ENCODE results near the gene NAP1L4. TPM values are rescaled to one million over a fixed set of nuclear protein-coding genes. Genes with fewer than 3 reads are reported as not detected.

NAP1L4 gene
- total and polyA plus RNA-seq, 2 of the 8 experiments (the other 6 are each of a cell fraction or from before 2014, with no cell fraction given): 75.8 to 194 TPM

DNA sequence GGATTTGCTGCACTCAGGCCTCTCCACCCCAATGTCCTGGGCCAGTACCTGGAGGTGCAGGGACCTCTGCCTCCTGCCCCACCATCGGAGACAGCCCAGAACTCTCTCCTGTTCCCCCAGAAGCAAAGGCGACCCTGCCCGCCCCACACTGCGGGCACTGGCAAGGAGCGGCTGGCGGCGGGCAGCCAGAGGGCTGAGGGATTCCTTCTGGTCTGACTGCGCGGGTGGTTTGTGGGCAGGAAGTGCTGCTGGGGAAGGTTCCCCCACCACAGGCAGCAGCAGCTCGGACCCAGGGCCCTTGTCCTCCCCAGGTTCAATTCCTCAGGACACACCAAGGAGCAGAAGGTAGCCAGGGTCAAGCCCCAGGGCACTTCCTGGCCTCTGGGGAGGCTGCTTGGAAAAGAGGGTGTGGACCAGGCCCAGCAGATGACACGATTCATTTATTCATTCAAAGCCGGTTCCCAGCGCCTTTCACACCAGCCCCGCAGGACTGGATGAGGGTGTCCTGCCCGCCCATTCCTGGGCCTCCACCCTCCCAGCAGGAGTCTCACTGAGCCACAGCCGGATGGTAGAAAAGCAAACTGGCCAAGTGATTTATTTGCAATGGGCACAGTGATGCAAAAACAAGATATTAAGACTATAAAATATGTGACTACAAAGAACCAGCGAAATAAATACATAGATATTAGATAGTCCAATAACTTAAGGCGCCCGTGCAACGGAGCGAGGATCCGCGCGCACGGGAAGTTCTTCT is 64.1 kb downstream of the NAP1L4 start:
- 34% methylated on average over 25 of the region's 25 CpGs; no CpG with 5 or more reads in 1 of the 2 experiments for WGBS, 2 experiments (ENCODE audit: extremely low coverage in 1 of 2, insufficient coverage in 1 of 2, insufficient read length in 1 of 2, insufficient replicate concordance in 2 of 2, low coverage in 1 of 2, low lambda C conversion rate in 2 of 2, missing lambda C conversion rate in 1 of 2)
- Histone ChIP-seq H2AFZ (ENCODE audit: low read length) (no peak overlapping the region), H3K27ac (ENCODE audit: low read depth, low read length) (no peak overlapping the region), H3K36me3 (ENCODE audit: control insufficient read depth in 2 of 4, insufficient read depth in 4 of 4, low read length in 3 of 4) (no peaks in the 10 kb centered on the region), H4K8ac (ENCODE audit: extremely low read depth, insufficient read depth, low read length) (peak overlapping the region; percentile 38; the same call in 1 of the 2 replicates), H3K4me3 (ENCODE audit: extremely low read depth in 1 of 4, insufficient read depth in 2 of 4, low read depth in 3 of 4, low read length in 4 of 4) (peak overlapping the region; percentile 39 to 61 (median 48)), H3K27me3 (replicated peaks in 1 of 4; ENCODE audit: control insufficient read depth in 3 of 4, extremely low read depth in 1 of 4, insufficient read depth in 3 of 4, low read length in 3 of 4) (peaks cover 25 to 42% (median 37%) of the 10 kb centered on the region in 4 experiments), H4K20me1 (replicated peaks in 1 of 2; ENCODE audit: control insufficient read depth in 1 of 2, insufficient read depth in 2 of 2, low read length in 2 of 2) (peaks cover 4 to 9% of the 10 kb centered on the region in 2 experiments), H3K79me1 (ENCODE audit: low read depth, low read length) (no peaks in the 10 kb centered on the region), H2BK15ac (ENCODE audit: low read length) (no peak overlapping the region), H2BK120ac (replicated peaks; ENCODE audit: low read depth, low read length) (no peak overlapping the region), H2BK5ac (ENCODE audit: low read depth, low read length) (no peak overlapping the region), H2BK20ac (ENCODE audit: low read length) (no peak overlapping the region), H3K9ac (replicated peaks in 1 of 4; ENCODE audit: extremely low read depth in 1 of 4, low read depth in 3 of 4, low read length in 3 of 4) (no peak overlapping the region), H3K23ac (ENCODE audit: insufficient read length) (no peak overlapping the region), H3K4me1 (replicated peaks in 1 of 4; ENCODE audit: control insufficient read depth in 3 of 4, insufficient read depth in 4 of 4, low read length in 3 of 4) (peaks cover 0 to 8% (median 5%) of the 10 kb centered on the region in 4 experiments; a peak in 6 of 7 replicates), H3K56ac (replicated peaks; ENCODE audit: insufficient read length, low read depth, low read length) (no peak overlapping the region), H3K4ac (replicated peaks; ENCODE audit: insufficient read length, low read depth, low read length) (no peak overlapping the region), H3K9me3 (ENCODE audit: insufficient read depth in 2 of 2, low read depth in 1 of 2, low read length in 1 of 2) (no peaks in the 10 kb centered on the region), H3K14ac (ENCODE audit: insufficient read length) (no peak overlapping the region), H2AK5ac (ENCODE audit: low read depth, low read length) (no peak overlapping the region), H4K91ac (replicated peaks; ENCODE audit: insufficient read length, low read length) (no peak overlapping the region), H3K79me2 (ENCODE audit: control insufficient read depth in 1 of 2, insufficient read depth in 2 of 2, low read length in 2 of 2) (no peaks in the 10 kb centered on the region), H3K4me2 (ENCODE audit: insufficient read depth in 1 of 2, low read depth in 2 of 2, low read length in 2 of 2) (peak overlapping the region; percentile 88 to 93), H2BK12ac (ENCODE audit: low read depth, low read length) (no peak overlapping the region), H3K18ac (ENCODE audit: extremely low read depth, low read length) (peak overlapping the region; percentile 71; the same call in 1 of the 2 replicates), H4K5ac (ENCODE audit: insufficient read length, low read depth, low read length) (no peak overlapping the region), H3K23me2 (ENCODE audit: low read depth, low read length) (peaks cover 8% of the 10 kb centered on the region; the same call in 1 of the 2 replicates)
- DNase-seq (ENCODE audit: low read depth in 1 of 2, low spot score in 2 of 2): no peak
- CTCF ChIA-PET (ENCODE audit: partially characterized antibody): interaction anchor here (0.9 to 9.4 kb wide), 9 partner anchors 11 to 476 kb away, joined by 3 to 129 read pairs (median 4); partner anchors contain the start of gene CDKN1C
- no peak for TF ChIP-seq CTBP2 (IDR thresholded peaks at IDR 0.05; ENCODE audit: borderline replicate concordance, insufficient read depth, insufficient read length, low read length)
- no peak for TF ChIP-seq SP1 (IDR thresholded peaks at IDR 0.05; ENCODE audit: low read depth, low read length)
- no peak for TF ChIP-seq CEBPB (IDR thresholded peaks at IDR 0.05; ENCODE audit: low read depth, low read length)
- TF ChIP-seq SAP30 (IDR thresholded peaks at IDR 0.05; ENCODE audit: insufficient read depth, insufficient replicate concordance, low read length): no peak
- no peak for TF ChIP-seq RBBP5 (IDR thresholded peaks at IDR 0.05; ENCODE audit: borderline replicate concordance, low read depth, low read length)
- no peak for TF ChIP-seq CHD1 (IDR thresholded peaks at IDR 0.05; ENCODE audit: low read depth, low read length)
- TF ChIP-seq YY1 (IDR thresholded peaks at IDR 0.05; ENCODE audit: low read depth, low read length): no peak
- TF ChIP-seq EGR1 (IDR thresholded peaks at IDR 0.05; ENCODE audit: borderline replicate concordance, low read depth, low read length): no peak
- TF ChIP-seq MAFK (IDR thresholded peaks at IDR 0.05; ENCODE audit: low read depth, low read length): no peak
- no peak for TF ChIP-seq TCF12 (IDR thresholded peaks at IDR 0.05; ENCODE audit: low read depth, low read length)
- POLR2A ChIA-PET (ENCODE audit: partially characterized antibody): interaction anchor here (0.7 to 2.5 kb wide), 9 partner anchors 12 to 395 kb away, joined by 3 to 20 read pairs (median 6); partner anchors contain the start of gene NAP1L4
- FAIRE-seq: no peak

Data from H1 (cell line).